GM12872 (cell line): ENCODE data around the gene HS3ST5.

Source experiments
- TF ChIP-seq, protein P1 (sequence below): IDR thresholded peaks from 3 replicates; pipeline ENCODE4 v1.5.1; 2011; ENCODE audit warnings: low read depth, mild to moderate bottlenecking, low read length, moderate library complexity; ENCODE audit not compliant: insufficient read depth

The HS3ST5 gene

DNA sequence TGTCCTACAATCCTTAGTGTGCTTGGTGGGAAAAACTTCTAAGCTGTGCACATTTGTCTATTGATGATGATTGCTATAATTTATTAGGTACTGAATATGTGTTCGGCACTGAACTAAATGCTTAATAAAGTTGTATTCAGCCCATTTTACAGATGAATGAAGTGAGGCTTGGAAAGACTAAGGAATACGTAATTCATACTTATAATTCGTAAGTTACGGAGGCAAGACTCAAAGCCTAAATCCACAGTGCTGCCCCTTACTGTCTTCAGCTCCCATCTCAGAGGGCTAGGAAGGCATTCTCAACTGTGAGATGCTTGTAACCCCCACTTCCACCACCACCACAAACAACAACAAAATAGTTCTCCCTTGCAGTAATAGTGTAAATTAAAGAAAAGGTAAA is 171.3 kb downstream of the HS3ST5 start:
- TF ChIP-seq, protein P1, sequence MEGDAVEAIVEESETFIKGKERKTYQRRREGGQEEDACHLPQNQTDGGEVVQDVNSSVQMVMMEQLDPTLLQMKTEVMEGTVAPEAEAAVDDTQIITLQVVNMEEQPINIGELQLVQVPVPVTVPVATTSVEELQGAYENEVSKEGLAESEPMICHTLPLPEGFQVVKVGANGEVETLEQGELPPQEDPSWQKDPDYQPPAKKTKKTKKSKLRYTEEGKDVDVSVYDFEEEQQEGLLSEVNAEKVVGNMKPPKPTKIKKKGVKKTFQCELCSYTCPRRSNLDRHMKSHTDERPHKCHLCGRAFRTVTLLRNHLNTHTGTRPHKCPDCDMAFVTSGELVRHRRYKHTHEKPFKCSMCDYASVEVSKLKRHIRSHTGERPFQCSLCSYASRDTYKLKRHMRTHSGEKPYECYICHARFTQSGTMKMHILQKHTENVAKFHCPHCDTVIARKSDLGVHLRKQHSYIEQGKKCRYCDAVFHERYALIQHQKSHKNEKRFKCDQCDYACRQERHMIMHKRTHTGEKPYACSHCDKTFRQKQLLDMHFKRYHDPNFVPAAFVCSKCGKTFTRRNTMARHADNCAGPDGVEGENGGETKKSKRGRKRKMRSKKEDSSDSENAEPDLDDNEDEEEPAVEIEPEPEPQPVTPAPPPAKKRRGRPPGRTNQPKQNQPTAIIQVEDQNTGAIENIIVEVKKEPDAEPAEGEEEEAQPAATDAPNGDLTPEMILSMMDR: no peak

DNA sequence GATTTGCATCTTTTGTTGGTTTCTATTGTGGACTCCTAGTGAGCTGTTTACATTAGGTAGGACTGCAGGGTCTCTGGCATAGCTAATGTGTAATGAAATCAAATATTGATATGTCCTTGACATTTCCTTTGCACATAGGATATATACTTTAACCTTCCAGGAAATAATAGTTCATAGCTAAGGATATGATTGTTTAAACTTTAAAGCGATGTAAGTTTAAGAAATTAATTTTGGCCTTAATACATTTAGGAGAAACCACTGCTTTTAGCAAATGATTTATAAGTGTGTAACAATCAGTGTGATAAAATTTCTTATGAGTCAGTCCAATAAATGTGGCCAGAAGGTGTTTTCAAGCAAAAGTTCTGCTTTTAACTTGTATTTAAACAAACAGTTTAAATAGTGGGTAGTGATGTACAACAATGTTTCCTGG is 171.8 kb downstream of the HS3ST5 start:
- TF ChIP-seq, protein P1: no peak

DNA sequence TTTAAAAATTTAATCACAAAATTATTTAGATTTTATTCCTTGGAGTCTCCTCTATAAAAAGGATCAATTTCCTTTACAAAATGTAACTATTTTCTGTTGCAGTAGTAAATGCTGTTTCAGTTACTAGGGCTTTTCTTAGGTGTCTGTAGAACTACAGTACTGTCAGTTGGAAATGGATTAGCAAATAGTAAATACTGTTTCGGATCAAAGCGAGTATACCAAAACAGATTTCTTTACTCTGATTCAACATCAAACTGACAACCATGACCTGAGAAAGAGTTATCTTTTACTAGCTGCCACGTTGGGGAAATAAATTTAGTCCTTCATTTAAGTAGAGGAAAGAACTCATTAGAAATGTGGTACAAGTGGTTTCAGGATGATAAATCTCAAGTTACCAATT is 172.5 kb downstream of the HS3ST5 start:
- TF ChIP-seq, protein P1: no peak

DNA sequence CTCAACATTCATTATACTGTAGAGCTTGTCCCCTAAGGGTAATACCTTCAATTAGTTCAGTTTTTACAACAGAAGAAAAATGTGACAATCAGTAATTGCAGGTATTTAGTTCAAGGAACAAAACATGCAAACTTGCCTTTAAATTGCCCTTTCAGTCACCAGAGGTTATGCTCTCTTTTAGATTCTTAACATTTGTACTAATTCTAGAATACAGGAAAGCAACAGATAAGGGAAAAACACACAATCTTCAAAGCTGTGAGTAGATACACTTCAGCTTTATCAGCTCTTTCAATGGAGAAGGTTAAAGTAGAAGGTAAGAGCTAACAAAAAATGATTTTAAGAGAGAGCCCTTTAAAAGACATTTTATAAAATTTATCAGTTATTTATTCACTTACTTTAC is 173.1 kb downstream of the HS3ST5 start:
- TF ChIP-seq, protein P1: no peak

DNA sequence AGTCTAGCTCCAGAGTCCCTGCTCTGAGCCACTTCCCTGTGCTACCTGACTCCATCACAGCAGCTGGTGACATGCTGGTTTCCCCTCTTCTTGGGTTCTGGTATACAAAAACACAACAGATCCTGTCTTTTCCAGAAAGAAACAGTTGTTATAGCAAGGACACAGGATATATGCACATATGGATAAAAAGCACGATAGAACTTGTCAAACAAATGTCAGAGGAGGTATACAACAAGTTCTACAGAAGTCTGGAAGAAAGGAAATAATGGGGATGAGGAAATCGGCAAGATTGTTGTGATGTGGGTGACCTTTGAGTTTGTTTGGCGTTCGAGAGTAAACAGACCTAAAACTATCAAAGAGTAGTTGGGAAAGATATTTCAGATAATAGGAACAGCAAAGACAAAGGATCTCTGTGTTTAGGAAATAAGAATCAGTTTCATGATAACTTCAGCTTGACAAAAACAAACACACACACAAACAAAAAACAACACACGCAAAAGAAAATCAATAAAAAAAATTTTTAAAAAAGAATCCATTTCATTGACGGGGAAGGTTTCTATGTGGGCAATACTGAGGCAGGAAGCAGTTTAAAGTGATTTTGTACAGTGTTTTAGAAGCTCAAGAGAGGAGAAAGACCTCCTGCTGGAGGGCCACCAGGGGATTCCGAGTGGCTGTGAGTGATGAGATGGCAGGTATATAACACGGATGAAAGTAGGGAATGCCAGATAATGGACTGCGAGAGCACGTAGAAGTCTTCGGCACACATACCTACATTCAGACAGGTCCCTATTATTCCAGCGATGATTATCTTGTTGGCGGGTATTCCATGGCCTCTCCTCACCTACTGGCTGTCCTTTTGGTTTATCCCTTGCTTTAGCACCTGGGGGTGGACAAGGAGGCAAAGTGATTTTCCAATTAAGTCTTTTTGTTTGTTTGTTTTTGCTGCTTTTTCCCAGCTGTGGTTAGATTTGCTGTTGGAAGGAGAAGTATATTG is 174.9 kb downstream of the HS3ST5 start:
- TF ChIP-seq, protein P1: no peak

DNA sequence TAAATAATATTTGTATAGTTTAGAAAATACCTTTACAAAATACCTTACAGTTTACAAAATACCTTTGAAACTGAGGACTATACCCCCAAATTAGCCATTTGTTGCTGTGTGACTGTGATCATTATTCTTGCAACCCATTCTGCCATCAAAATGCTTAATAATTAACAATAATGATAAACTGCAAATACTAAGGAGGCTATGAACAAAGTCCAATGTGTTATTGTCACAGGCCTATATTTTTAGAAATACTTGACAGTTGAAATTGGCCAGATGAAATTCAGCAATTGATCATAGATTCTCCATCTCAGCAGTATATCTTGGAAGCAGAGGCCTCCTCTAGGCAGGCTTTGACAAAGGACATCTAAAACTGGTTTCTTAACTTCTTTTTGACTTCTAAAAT is 178.6 kb downstream of the HS3ST5 start:
- TF ChIP-seq, protein P1: no peak

DNA sequence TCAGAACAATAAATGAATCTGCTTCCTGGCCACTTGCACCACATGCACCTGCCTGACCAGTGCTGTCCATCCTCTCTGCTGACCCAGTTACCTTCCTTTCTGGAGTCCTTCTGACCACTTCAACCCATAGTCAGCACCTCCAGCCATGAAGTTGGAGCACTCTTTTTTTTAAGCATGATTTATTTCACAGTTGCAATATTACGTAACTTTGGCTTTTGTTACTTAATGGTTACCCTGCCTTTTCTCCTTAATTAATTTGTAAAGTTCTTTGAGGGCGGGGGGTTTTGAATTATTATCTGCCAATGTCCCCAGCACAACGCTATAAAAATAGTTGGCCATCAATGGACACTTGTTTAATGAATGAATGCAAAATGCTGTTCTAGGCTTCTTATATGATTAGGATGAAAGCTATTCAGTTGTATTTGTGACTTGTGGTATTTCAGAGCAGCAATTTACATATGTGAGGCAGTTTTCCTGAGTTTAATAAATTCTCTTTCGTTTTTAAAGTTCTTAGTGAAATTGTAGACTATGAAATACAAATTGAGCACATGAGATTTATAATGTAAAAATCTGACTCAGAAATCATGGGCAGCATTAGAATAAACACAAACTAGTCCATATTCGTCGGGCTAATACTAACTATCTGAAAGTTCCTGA is 180.0 kb downstream of the HS3ST5 start:
- TF ChIP-seq, protein P1: no peak
